ENCODE data around the gene PACRG. TPM values are rescaled to one million over a fixed set of nuclear protein-coding genes. Genes with fewer than 3 reads are reported as not detected.

The PACRG gene
- total RNA-seq, 1 donor from 2014 or later: 1.1 TPM

- H3K36me3 Mint-ChIP-seq (ENCODE audit: low read depth): peaks cover 2% of the 10 kb centered on the region
- no peaks in the 10 kb centered on the region for H3K27me3 Mint-ChIP-seq (ENCODE audit: low read depth)
- H3K9me3 Mint-ChIP-seq (ENCODE audit: low read depth): no peaks in the 10 kb centered on the region
- TF ChIP-seq CTCF (IDR thresholded peaks at IDR 0.05): no peak
- no peak overlapping the region for H3K27ac Mint-ChIP-seq (ENCODE audit: unreplicated experiment)
- H3K4me3 Mint-ChIP-seq (ENCODE audit: unreplicated experiment): no peak overlapping the region
- DNase-seq (ENCODE audit: low spot score): no peak
- H3K4me1 Mint-ChIP-seq (ENCODE audit: low read depth): peaks cover 12% of the 10 kb centered on the region
Observed at GRCh38 chr6:163319609-163320366, 592.0 kb downstream of the PACRG start.

- no peak overlapping the region for H3K27ac Mint-ChIP-seq (ENCODE audit: unreplicated experiment)
- H3K4me3 Mint-ChIP-seq (ENCODE audit: unreplicated experiment): no peak overlapping the region
- peaks cover 2% of the 10 kb centered on the region for H3K36me3 Mint-ChIP-seq (ENCODE audit: low read depth)
- peaks cover 18% of the 10 kb centered on the region for H3K4me1 Mint-ChIP-seq (ENCODE audit: low read depth)
- DNase-seq (ENCODE audit: low spot score): no peak
- no peak for TF ChIP-seq CTCF (IDR thresholded peaks at IDR 0.05)
- H3K27me3 Mint-ChIP-seq (ENCODE audit: low read depth): no peaks in the 10 kb centered on the region
- H3K9me3 Mint-ChIP-seq (ENCODE audit: low read depth): no peaks in the 10 kb centered on the region
Observed at GRCh38 chr6:163320402-163320801, 592.6 kb downstream of the PACRG start.

GRCh38 chr6:163320804-163321203 is 593.0 kb downstream of the PACRG start:
- Mint-ChIP-seq H3K36me3 (ENCODE audit: low read depth) (peaks cover under 1% of the 10 kb centered on the region), H3K9me3 (ENCODE audit: low read depth) (no peaks in the 10 kb centered on the region), H3K27ac (ENCODE audit: unreplicated experiment) (no peak overlapping the region), H3K4me1 (ENCODE audit: low read depth) (peaks cover 18% of the 10 kb centered on the region), H3K27me3 (ENCODE audit: low read depth) (no peaks in the 10 kb centered on the region), H3K4me3 (ENCODE audit: unreplicated experiment) (no peak overlapping the region)
- no peak for DNase-seq (ENCODE audit: low spot score)
- TF ChIP-seq CTCF (IDR thresholded peaks at IDR 0.05): no peak

GRCh38 chr6:163321717-163322116 is 593.9 kb downstream of the PACRG start:
- no peaks in the 10 kb centered on the region for H3K9me3 Mint-ChIP-seq (ENCODE audit: low read depth)
- no peak overlapping the region for H3K27ac Mint-ChIP-seq (ENCODE audit: unreplicated experiment)
- no peaks in the 10 kb centered on the region for H3K27me3 Mint-ChIP-seq (ENCODE audit: low read depth)
- no peak for DNase-seq (ENCODE audit: low spot score)
- H3K4me1 Mint-ChIP-seq (ENCODE audit: low read depth): peaks cover 21% of the 10 kb centered on the region
- no peak overlapping the region for H3K4me3 Mint-ChIP-seq (ENCODE audit: unreplicated experiment)
- no peak for TF ChIP-seq CTCF (IDR thresholded peaks at IDR 0.05)
- H3K36me3 Mint-ChIP-seq (ENCODE audit: low read depth): no peaks in the 10 kb centered on the region

DNA sequence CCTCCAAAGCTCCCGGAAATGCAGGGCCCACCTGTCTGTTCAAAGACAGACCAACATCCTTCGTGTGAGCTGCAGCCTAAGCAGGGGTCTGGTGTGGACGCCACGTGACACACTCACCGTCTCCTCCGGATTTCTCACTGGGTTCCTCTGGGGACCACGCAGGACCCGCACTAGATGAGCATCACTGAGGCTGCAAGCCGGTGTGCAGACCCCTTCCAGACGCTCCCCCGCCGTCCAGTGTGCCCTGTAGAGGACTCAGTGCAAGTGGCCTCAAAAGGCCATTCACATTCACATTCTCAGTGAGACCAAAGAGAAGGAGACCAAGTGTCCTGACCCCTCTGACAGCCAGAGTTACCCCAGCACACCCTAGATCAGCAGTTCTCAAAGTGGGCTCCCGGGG is 595.5 kb downstream of the PACRG start:
- Mint-ChIP-seq H3K36me3 (ENCODE audit: low read depth) (no peaks in the 10 kb centered on the region), H3K4me1 (ENCODE audit: low read depth) (peaks cover 21% of the 10 kb centered on the region), H3K4me3 (ENCODE audit: unreplicated experiment) (no peak overlapping the region), H3K27me3 (ENCODE audit: low read depth) (no peaks in the 10 kb centered on the region), H3K9me3 (ENCODE audit: low read depth) (peaks cover 4% of the 10 kb centered on the region), H3K27ac (ENCODE audit: unreplicated experiment) (no peak overlapping the region)
- no peak for TF ChIP-seq CTCF (IDR thresholded peaks at IDR 0.05)
- no peak for DNase-seq (ENCODE audit: low spot score)
